ENCODE results near the gene TNIK. TPM values are rescaled to one million over a fixed set of nuclear protein-coding genes. Genes with fewer than 3 reads are reported as not detected.
"Not testable (repeated sequence)": the region's sequence is repeated elsewhere in the genome, so short reads cannot be mapped to it uniquely, and the experiment has no call there.

The TNIK gene
- total RNA-seq, 2 donors from 2014 or later, result 32.2 to 43.2 TPM

- Mint-ChIP-seq H3K27me3 (ENCODE audit: low read depth) (no peaks in the 10 kb centered on the region), H3K4me3 (no peak overlapping the region), H3K36me3 (ENCODE audit: insufficient read depth in 2 of 2) (peaks cover 6 to 10% of the 10 kb centered on the region in 2 donors), H3K9me3 (peaks cover 1 to 3% of the 10 kb centered on the region in 2 donors), H3K4me1 (ENCODE audit: low read depth) (peaks cover 6% of the 10 kb centered on the region), H3K27ac (no peak overlapping the region)
- no peak for ATAC-seq (replicated peaks in 1 of 2)
- DNase-seq, result no peak
These were observed 64.2 kb downstream of the TNIK start for GRCh38 chr3:171396048-171396447.

- no peak for DNase-seq
- H3K4me3 Mint-ChIP-seq, result no peak overlapping the region
- H3K36me3 Mint-ChIP-seq (ENCODE audit: insufficient read depth in 2 of 2), result peaks cover 10 to 12% of the 10 kb centered on the region in 2 donors
- ATAC-seq (replicated peaks in 1 of 2), result no peak
- H3K27me3 Mint-ChIP-seq (ENCODE audit: low read depth), result no peaks in the 10 kb centered on the region
- H3K4me1 Mint-ChIP-seq (ENCODE audit: low read depth), result peaks cover 14% of the 10 kb centered on the region
- peaks cover 1 to 4% of the 10 kb centered on the region in 2 donors for H3K9me3 Mint-ChIP-seq
- no peak overlapping the region for H3K27ac Mint-ChIP-seq
These were observed 67.0 kb downstream of the TNIK start for GRCh38 chr3:171393032-171393744.

- H3K4me1 Mint-ChIP-seq (ENCODE audit: low read depth), result peaks cover 21% of the 10 kb centered on the region
- peaks cover 10 to 12% of the 10 kb centered on the region in 2 donors for H3K36me3 Mint-ChIP-seq (ENCODE audit: insufficient read depth in 2 of 2)
- H3K27ac Mint-ChIP-seq, result no peak overlapping the region
- H3K9me3 Mint-ChIP-seq, result peaks cover 1 to 4% of the 10 kb centered on the region in 2 donors
- H3K4me3 Mint-ChIP-seq, result no peak overlapping the region
- no peak for ATAC-seq (replicated peaks in 1 of 2)
- H3K27me3 Mint-ChIP-seq (ENCODE audit: low read depth), result no peaks in the 10 kb centered on the region
- DNase-seq, result no peak
These were observed 68.8 kb downstream of the TNIK start for GRCh38 chr3:171391432-171391831.

GRCh38 chr3:171390051-171390941 is 69.9 kb downstream of the TNIK start:
- ATAC-seq (replicated peaks in 1 of 2) (no peak), DNase-seq (no peak)
- Mint-ChIP-seq H3K36me3 (ENCODE audit: insufficient read depth in 2 of 2) (peaks cover 8 to 12% of the 10 kb centered on the region in 2 donors), H3K27ac (no peak overlapping the region), H3K4me1 (ENCODE audit: low read depth) (peaks cover 23% of the 10 kb centered on the region), H3K4me3 (no peak overlapping the region), H3K27me3 (ENCODE audit: low read depth) (no peaks in the 10 kb centered on the region), H3K9me3 (peaks cover 1 to 4% of the 10 kb centered on the region in 2 donors)

- DNase-seq, result no peak
- ATAC-seq (replicated peaks in 1 of 2), result no peak
- Mint-ChIP-seq H3K27ac (no peak overlapping the region), H3K4me1 (ENCODE audit: low read depth) (peaks cover 25% of the 10 kb centered on the region), H3K9me3 (peaks cover 1 to 4% of the 10 kb centered on the region in 2 donors), H3K36me3 (ENCODE audit: insufficient read depth in 2 of 2) (peaks cover 8 to 12% of the 10 kb centered on the region in 2 donors), H3K27me3 (ENCODE audit: low read depth) (no peaks in the 10 kb centered on the region), H3K4me3 (no peak overlapping the region)
These were observed 70.7 kb downstream of the TNIK start for GRCh38 chr3:171389491-171389890.

GRCh38 chr3:171388527-171388926 is 71.7 kb downstream of the TNIK start:
- H3K4me3 Mint-ChIP-seq, result no peak overlapping the region
- H3K4me1 Mint-ChIP-seq (ENCODE audit: low read depth), result peaks cover 35% of the 10 kb centered on the region
- peaks cover 1 to 4% of the 10 kb centered on the region in 2 donors for H3K9me3 Mint-ChIP-seq
- no peak for ATAC-seq (replicated peaks in 1 of 2)
- peaks cover 5 to 12% of the 10 kb centered on the region in 2 donors for H3K36me3 Mint-ChIP-seq (ENCODE audit: insufficient read depth in 2 of 2)
- no peaks in the 10 kb centered on the region for H3K27me3 Mint-ChIP-seq (ENCODE audit: low read depth)
- no peak overlapping the region for H3K27ac Mint-ChIP-seq
- DNase-seq, result no peak

GRCh38 chr3:171387062-171387461 is 73.1 kb downstream of the TNIK start:
- Mint-ChIP-seq H3K27ac (no peak overlapping the region), H3K9me3 (peaks cover 1 to 4% of the 10 kb centered on the region in 2 donors), H3K27me3 (ENCODE audit: low read depth) (no peaks in the 10 kb centered on the region), H3K36me3 (ENCODE audit: insufficient read depth in 2 of 2) (peaks cover 5 to 8% of the 10 kb centered on the region in 2 donors), H3K4me3 (no peak overlapping the region), H3K4me1 (ENCODE audit: low read depth) (peaks cover 41% of the 10 kb centered on the region)
- DNase-seq, result no peak
- ATAC-seq (replicated peaks in 1 of 2), result no peak

- H3K4me1 Mint-ChIP-seq (ENCODE audit: low read depth), result peaks cover 46% of the 10 kb centered on the region
These were observed 75.1 kb downstream of the TNIK start for GRCh38 chr3:171385086-171385485.

GRCh38 chr3:171384101-171384891 is 75.9 kb downstream of the TNIK start:
- DNase-seq (no peak), ATAC-seq (replicated peaks in 1 of 2) (no peak)
- peak overlapping the region; percentile 42 to 67 for H3K4me3 Mint-ChIP-seq
- H3K27me3 Mint-ChIP-seq (ENCODE audit: low read depth), result no peaks in the 10 kb centered on the region
- no peaks in the 10 kb centered on the region for H3K36me3 Mint-ChIP-seq (ENCODE audit: insufficient read depth in 2 of 2)
- H3K27ac Mint-ChIP-seq, result peak overlapping the region; percentile 7
- peaks cover 46% of the 10 kb centered on the region for H3K4me1 Mint-ChIP-seq (ENCODE audit: low read depth)
- no peaks in the 10 kb centered on the region for H3K9me3 Mint-ChIP-seq

More at GRCh38 chr3:171385086-171385485, 75.1 kb downstream of the TNIK start:
- Mint-ChIP-seq H3K36me3 (ENCODE audit: insufficient read depth in 2 of 2) (peaks cover 0 to 2% of the 10 kb centered on the region in 2 donors), H3K27me3 (ENCODE audit: low read depth) (no peaks in the 10 kb centered on the region), H3K9me3 (peaks cover 0 to 1% of the 10 kb centered on the region in 2 donors), H3K4me3 (no peak overlapping the region), H3K27ac (no peak overlapping the region)
- DNase-seq (no peak), ATAC-seq (replicated peaks in 1 of 2) (no peak)

- ATAC-seq (replicated peaks in 1 of 2) (peak in 1 of 2 donors; percentile 55), DNase-seq (no peak)
- H3K27me3 Mint-ChIP-seq (ENCODE audit: low read depth), result no peaks in the 10 kb centered on the region
- H3K9me3 Mint-ChIP-seq, result no peaks in the 10 kb centered on the region
- no peaks in the 10 kb centered on the region for H3K36me3 Mint-ChIP-seq (ENCODE audit: insufficient read depth in 2 of 2)
- H3K4me3 Mint-ChIP-seq, result peak overlapping the region; percentile 42 to 67
- H3K27ac Mint-ChIP-seq, result peak overlapping the region; percentile 7
- peaks cover 41% of the 10 kb centered on the region for H3K4me1 Mint-ChIP-seq (ENCODE audit: low read depth)
These were observed 76.8 kb downstream of the TNIK start for GRCh38 chr3:171383206-171384018.

GRCh38 chr3:171382347-171382746 is 77.9 kb downstream of the TNIK start:
- DNase-seq; H3K9me3 Mint-ChIP-seq; H3K4me3 Mint-ChIP-seq; H3K36me3 Mint-ChIP-seq (ENCODE audit: insufficient read depth in 2 of 2); H3K27ac Mint-ChIP-seq; H3K27me3 Mint-ChIP-seq (ENCODE audit: low read depth); ATAC-seq (replicated peaks in 1 of 2): not testable (repeated sequence)
- H3K4me1 Mint-ChIP-seq (ENCODE audit: low read depth), result peaks cover 38% of the 10 kb centered on the region

Data from activated T-cell treated with anti-CD3 and anti-CD28 coated beads, Interleukin-2, amount 50 U/mL, for 72 hours (primary cell).